SW480 (cell line): ENCODE measurements around the gene TPH1.
A peak's percentile ranks its signal among the peaks of the same experiment; 100 is the strongest.
"Not testable (repeated sequence)": the region's sequence is repeated elsewhere in the genome, so short reads cannot be mapped to it uniquely, and the experiment has no call there.

Experiments
- DNase-seq: peaks from one replicate; pipeline ENCODE4 v3.0.0-alpha.2; 2016; ENCODE audit warnings: low spot score

The TPH1 gene

DNA sequence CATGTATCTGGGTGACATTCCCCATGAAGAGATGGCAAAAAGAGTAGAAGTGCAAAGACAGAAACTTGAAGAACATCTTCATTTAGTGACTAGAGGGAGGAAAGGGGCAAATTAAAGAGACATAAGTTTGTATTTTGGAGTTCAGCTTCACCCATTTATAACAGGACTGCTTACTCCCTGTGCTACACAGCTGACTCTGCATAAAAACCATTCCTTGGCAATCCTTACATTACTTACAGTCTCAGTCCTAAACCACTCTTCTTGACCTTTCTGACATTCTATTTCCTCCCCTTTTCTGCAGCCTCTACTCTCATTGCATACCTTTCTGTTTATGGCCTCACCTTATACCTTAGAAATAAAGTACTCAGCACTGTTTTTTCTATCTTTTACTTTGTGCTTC lies 26.4 kb downstream of the TPH1 start:
- DNase-seq, result no peak

DNA sequence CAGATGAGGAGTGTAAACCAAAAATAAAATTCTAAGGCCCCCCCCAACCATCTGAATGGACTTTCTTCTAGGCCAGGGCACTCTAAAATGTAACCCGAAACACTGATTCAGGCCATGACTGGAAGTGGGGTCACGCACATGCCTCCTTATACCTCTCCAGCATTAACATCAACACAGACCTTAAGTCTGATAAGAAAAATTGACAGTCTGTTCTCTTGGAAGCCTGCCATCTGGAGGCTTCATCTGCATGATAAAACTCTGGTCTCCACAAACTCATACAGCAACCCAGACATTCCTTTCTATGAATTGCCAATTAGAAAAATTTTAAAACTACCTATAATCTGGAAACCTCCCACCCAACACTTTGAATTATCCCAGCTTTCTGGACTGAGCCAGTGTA lies 29.3 kb downstream of the TPH1 start:
- DNase-seq, result no peak

DNA sequence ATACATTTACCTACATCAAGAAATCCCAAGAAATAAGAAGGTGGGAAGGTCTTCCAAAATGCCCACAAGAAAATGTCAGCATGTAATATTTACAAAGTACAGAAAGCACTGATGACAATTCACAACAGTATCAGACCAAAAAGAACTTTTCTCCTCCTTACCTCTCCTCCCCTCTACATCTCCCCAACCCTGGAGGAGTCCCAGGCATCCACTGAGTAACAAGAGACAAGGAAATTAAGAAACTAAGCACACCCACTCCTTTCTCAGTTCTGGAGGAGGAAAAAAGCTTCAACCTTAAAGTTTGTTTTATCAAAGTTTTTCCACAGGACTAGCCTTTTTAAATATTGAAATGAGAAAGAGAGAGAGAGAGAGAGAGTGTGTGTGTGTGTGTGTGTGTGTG lies 31.2 kb downstream of the TPH1 start:
- no peak for DNase-seq

DNA sequence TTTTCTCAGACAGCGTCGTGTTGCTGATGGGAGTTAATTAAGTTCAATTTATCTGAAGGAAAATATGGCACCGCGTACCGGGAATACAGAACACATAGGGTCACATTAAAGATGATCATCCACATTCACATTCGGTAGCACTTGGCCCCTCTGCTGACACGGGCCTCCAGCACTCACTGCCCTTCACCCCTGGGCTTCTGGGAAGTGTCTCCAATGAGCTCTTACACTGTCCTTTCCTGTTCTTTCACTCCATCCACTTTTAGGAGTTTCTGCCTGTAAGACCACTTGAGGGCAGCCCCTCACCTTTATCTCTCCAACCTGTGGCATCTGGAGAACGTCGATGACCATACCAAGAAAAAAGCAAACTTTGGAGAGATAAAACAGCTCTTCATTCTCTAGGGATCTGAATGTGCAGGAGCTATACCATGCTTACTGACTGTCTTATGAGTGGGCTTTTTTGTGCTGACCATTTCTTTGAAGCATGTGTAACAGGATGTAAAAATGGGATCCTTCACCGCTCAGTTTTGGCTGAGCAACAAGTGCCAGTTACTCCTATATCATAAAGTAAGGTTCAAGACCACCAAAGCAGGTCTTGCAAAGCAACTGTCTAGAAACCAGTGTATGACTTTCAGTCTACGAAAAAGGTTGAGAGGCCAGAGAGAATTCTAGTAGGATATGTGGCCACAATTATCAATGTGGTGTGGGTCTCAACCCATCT lies 32.1 kb downstream of the TPH1 start:
- peak; percentile 45 for DNase-seq

DNA sequence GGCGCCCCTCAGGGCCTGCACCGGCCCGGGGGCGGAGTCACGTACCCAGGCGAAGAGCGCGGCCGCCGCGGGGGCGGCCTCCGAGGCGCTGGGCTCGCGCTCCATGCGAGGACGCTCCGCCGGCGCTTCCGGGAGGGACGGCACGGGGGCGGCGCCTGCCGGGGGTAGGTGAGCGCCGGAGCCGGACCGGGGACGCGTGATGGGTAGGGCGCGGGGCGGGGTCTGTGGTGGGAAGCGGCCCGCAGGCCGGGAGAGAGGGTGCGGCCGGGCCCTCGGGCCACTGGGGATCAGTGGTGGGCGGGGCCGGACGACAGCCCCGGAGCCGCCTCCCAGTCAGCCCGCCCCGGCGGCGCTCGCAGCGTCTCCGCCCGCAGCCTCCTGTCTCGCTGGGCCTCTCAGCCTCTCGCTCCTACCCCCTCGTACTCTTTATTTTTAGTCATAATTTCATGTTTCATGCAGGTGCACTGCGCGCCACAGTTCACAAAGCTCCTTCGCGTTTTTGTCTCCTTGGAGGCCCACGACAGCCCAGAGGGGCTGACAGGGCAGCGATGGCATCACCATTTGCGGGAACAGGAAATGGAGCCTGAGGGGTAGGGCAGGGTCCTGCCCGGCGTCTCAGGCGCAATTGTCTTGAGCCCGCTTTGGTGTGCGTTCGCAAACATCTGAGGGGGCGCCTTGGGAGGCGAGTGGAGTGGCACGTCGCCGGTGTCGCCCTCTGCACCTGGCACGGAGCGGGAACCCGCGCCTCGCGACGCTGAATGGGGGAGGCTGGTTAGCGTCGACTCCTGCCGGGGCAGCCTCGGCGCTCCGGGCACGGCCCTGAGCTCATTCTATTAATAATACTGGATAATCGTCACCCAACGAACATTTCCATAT lies 32.9 kb downstream of the TPH1 start, which contains the start of gene SERGEF:
SERGEF (minus strand) TSS at position 142 of the 876 bp plus-strand sequence; CDS start at position 105, 37 bp downstream.
- peak; percentile 94 for DNase-seq

DNA sequence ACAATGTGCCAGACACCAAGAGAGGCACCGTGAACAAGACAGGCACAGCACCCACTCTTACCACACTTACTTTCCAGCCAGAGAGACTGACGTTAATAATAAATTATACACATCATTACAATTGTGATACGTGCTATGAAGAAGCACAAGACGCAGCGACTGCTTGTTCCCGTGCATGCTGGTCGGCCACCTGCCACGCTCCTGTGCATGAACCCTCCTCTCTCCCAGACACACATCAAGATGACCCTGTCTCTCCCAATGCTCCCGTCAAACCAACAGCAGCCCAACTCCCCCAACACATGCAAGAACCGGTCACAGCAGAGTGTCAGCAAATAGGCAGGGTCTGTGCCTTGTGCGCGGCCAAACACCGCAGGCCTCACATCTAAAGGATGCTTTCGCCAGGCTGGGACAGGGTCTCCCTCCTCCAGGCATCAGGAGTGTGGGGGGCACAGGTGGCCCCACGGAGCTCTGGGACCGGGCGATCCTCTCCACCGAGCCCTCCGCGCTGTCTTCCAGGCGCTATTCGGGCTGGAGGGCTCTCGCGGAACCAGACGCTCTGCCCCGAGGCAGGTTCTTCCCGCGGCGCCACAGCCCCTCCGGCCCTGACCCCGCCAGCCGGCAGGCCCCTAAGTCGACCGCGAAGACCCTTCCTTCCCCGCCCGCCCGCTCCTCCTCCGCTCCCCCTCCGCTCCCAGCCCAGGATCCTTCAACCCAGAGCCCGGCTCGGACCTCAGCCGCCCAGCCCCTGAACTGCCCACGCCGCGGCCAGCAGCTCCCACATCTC lies 33.8 kb downstream of the TPH1 start:
- DNase-seq, result peak; percentile 74

DNA sequence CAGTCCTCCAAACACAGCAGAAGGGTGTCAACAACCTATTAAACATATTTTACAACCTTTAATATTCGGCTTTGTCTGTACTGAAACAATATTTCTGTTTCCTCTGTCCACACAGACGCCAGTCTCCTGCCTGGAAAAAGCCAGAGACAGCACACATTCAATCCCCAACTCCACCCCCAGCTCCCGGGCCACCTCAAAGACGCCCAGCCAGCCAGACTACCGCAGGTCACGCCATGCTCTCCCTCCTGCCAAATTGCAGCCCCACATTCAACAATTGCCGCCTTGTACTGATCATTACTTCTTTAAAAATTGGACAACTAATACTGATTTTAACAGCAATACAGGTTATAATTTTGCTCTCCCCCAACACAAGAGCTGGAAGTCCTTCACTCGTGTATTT lies 34.4 kb downstream of the TPH1 start:
- peak; percentile 40 for DNase-seq

DNA sequence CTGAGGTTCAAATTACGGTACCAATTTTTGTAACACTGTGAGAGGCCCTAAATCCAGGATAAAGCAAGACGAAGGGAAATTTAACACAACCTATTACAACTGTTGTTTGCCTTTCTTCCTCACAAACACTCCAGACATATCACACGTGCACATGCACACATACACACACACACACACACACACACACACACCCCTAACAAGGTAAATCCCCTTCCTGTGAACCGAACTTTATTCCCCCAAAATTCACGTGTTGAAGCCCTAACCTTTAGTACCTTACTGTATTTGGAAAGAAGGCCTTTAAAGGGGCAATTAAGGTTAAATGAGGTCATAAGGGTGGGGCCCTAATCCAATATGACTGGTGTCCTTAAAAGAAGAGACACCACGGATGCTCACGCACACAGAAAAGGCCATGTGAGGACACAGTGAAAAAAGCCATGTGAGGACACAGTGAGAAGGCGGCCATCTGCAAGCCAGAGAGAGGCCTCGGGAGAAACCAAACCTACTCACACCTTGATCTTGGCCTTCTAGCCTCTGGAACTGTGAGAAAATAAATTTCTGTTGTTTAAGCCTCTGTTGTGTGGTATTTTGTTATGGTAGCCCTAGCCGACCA lies 35.0 kb downstream of the TPH1 start:
- peak; percentile 34 for DNase-seq

DNA sequence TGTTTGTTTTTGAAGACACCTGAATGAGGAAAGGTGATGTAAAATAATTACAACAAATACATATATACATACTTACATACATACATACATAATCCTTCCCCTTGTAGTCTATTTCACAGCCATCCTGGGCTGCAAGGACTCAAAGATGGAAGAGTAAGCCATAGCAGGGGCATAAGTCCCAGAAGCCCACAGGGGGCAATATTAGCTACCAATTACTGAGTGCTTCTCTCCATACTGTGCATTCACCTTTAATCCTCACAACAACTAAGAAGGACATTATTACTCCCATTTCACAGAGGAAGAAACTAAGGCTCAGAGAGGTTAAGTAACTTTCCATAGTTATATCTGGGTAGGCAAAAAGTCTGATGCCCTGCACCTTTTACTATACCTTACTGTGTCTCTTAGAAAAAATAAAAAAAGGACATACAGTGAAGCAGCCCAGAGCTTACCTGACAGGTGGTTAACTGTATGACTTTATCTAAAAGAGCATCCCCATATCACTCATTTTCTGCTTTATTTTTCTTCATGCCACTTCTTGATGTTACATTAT lies 35.9 kb downstream of the TPH1 start:
- DNase-seq, result no peak

DNA sequence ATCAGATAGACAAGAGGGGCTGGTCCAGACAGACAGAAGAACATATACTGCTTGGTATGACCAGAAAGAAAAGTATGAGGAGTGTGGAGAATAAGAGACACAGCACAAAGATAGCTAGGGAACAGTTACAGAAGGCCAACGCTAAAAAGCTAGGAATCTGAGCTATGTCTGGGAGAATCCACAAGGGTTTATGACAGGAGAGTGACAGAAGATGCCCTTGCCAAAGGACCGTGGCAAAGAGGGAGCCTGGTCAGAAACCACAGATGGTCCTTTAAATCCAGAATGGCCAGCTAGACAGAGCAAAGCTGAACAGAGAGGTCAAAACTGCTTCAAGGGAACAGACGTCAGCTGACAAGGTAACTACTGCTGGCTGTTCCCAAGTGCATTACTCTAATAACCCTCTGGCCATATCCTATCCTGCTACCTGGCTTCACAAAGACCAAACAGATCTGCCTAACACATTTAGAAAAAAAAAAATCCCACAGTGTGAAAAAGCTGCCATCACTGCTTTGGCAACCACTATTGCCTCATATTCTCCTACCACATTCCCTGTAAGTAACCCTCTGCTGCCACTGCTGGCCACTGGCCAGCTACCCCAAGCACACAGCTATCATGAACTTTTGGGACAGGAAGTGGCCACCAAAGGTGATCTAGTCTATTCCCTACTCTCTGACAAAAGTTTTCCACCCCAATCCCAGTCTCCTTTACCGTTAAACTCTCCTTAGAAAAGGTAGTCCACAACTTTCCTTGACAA lies 40.5 kb downstream of the TPH1 start:
- no peak for DNase-seq

DNA sequence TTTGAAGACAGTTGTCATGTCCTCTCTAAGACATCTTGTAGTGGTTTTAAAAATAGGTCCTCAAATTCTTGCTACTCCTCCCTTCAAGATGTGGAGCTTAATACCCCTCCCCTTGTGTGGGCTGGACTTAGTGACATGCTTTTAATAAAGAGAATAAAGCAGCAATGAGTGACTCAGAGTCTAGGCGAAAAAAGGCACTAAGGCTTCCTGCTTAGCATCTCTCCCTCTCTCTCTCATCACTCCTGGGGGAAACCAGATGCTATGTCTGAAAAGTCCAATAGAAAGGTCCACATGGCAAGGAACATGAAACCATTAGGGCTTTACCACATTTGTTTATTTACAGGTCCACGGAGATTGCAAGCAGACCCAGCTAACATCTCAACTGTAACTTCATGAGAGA lies 44.9 kb downstream of the TPH1 start:
- DNase-seq, result no peak

DNA sequence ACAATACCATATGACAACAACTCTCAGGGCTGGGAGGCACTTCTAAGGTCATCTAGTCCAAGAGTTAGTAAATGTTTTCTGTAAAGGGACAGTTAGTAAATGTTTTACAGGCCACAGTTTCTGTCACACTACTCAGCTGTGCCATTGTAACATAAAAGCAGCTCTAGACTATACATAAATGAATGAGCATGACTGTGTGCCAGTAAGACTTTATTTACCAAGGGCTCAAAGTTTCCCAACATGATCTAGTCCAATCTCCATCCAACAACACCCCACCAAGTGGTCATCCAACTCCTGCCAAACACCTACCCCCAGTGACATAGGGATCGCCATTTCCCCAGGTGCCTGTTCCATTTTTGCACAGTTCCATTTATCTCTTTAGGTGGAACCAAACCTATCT lies 45.3 kb downstream of the TPH1 start:
- no peak for DNase-seq

DNA sequence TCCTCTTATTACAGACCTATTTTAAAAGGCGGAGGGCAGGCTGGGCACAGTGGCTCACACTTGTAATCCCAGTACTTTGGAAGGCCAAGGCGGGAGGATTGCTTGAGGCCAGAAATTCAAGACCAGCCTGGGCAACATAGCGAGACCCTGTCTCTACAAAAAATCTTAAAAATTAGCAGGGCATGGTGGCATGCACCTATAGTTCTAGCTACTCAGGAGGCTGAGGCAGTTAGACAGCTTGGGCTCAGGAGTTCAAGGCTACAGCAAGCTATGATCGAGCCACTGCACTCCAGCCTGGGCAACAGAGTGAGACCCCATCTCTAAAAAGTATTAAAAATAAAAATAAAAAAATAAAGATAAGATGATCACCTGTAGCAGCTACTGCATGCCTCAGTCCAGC lies 45.9 kb downstream of the TPH1 start:
- not testable (repeated sequence) for DNase-seq
